OCI-LY3 (cell line): ENCODE results near the gene MTHFD1.

Experiments
- H2AFZ ChIP-seq: fragments of 200-600, 300-600 bp; shearing (Covaris generic); 2 replicates; pipeline ENCODE4 v1.6.0; 2014; ENCODE audit warnings: antibody characterized with exemption, low read depth, low read length
- H3K27ac ChIP-seq: fragments of 200-600, 300-600 bp; sonication (generic); 2 replicates; pipeline ENCODE4 v1.5.1; 2014; ENCODE audit warnings: mild to moderate bottlenecking, low read length, moderate library complexity, mixed read lengths
- H3K27me3 ChIP-seq: fragments of 200-600, 300-600 bp; sonication (generic); 2 replicates; pipeline ENCODE4 v1.6.1; 2014; ENCODE audit warnings: low read depth, low read length, mixed read lengths
- H3K36me3 ChIP-seq: fragments of 200-600, 300-600 bp; sonication (generic); replicated peaks from 2 replicates; pipeline ENCODE3; 2014; ENCODE audit warnings: low read depth, low read length, mixed read lengths
- H3K4me1 ChIP-seq: fragments of 300-600, 200-600 bp; sonication (generic); 2 replicates; pipeline ENCODE4 v1.6.1; 2014; ENCODE audit warnings: low read length, mixed read lengths
- H3K4me2 ChIP-seq: fragments of 200-600, 300-600 bp; sonication (generic); 2 replicates; pipeline ENCODE4 v1.6.1; 2014; ENCODE audit warnings: low read length, mixed read lengths
- H3K4me3 ChIP-seq: fragments of 300-600, 200-600 bp; sonication (generic); 2 replicates; pipeline ENCODE4 v1.5.1; 2014; ENCODE audit warnings: antibody characterized with exemption, mild to moderate bottlenecking, low read length, moderate library complexity
- H3K79me2 ChIP-seq: fragments of 300-600, 200-600 bp; shearing (Covaris generic); 2 replicates; pipeline ENCODE4 v1.6.1; 2014; ENCODE audit warnings: mild to moderate bottlenecking, low read length, mixed read lengths
- H3K9ac ChIP-seq: fragments of 300-600, 200-600 bp; shearing (Covaris generic); 2 replicates; pipeline ENCODE4 v1.6.0; 2014; ENCODE audit warnings: mild to moderate bottlenecking, low read length, moderate library complexity
- H3K9me3 ChIP-seq: fragments of 200-600, 300-600 bp; shearing (Covaris generic); 2 replicates; pipeline ENCODE4 v1.6.1; 2014; ENCODE audit warnings: low read length, mixed read lengths; ENCODE audit not compliant: insufficient read depth
- H4K20me1 ChIP-seq: fragments of 200-600, 300-600 bp; sonication (generic); 2 replicates; pipeline ENCODE4 v1.6.1; 2016; ENCODE audit warnings: low read length, mixed read lengths; ENCODE audit not compliant: insufficient read depth
- CTCF ChIP-seq: fragments of 200-600, 300-600 bp; sonication (generic); IDR thresholded peaks from 2 replicates; pipeline ENCODE4 v1.5.1; 2014; ENCODE audit warnings: antibody characterized with exemption, low read length, low read depth
- EZH2phosphoT487 ChIP-seq: fragments of 200-600 bp; shearing (Covaris generic); IDR thresholded peaks from 2 replicates; pipeline ENCODE4 v1.6.1; 2018; ENCODE audit warnings: antibody characterized with exemption, mixed run types, low read depth

MTHFD1 gene

GRCh38 chr14:64463195-64463594 is 75.0 kb downstream of the MTHFD1 start:
- Histone ChIP-seq H3K36me3 (peaks cover 37% of the 10 kb centered on the region), H3K27ac (peak overlapping the region; percentile 15), H3K79me2 (no peaks in the 10 kb centered on the region), H3K4me2 (peak overlapping the region; percentile 39), H3K9ac (no peak overlapping the region), H3K4me3 (no peak overlapping the region), H2AFZ (no peak overlapping the region), H4K20me1 (peaks cover 10% of the 10 kb centered on the region), H3K9me3 (no peaks in the 10 kb centered on the region), H3K4me1 (peaks cover 60% of the 10 kb centered on the region), H3K27me3 (no peaks in the 10 kb centered on the region)
- TF ChIP-seq CTCF: no peak
- TF ChIP-seq EZH2phosphoT487: no peak

GRCh38 chr14:64463873-64464272 is 75.7 kb downstream of the MTHFD1 start:
- peaks cover 55% of the 10 kb centered on the region for H3K4me1 ChIP-seq
- H3K9me3 ChIP-seq: no peaks in the 10 kb centered on the region
- no peaks in the 10 kb centered on the region for H3K27me3 ChIP-seq
- H3K79me2 ChIP-seq: no peaks in the 10 kb centered on the region
- TF ChIP-seq CTCF: no peak
- TF ChIP-seq EZH2phosphoT487: no peak
- peak overlapping the region; percentile 94; the same call in 1 of the 2 replicates for H3K4me2 ChIP-seq
- no peak overlapping the region for H3K27ac ChIP-seq
- no peak overlapping the region for H3K9ac ChIP-seq
- H4K20me1 ChIP-seq: peaks cover 10% of the 10 kb centered on the region
- no peak overlapping the region for H3K4me3 ChIP-seq
- no peak overlapping the region for H2AFZ ChIP-seq
- peaks cover 30% of the 10 kb centered on the region for H3K36me3 ChIP-seq

- Histone ChIP-seq H3K9me3 (no peaks in the 10 kb centered on the region), H2AFZ (no peak overlapping the region), H3K27me3 (no peaks in the 10 kb centered on the region), H3K4me3 (peak overlapping the region; percentile 79), H3K36me3 (peaks cover 23% of the 10 kb centered on the region), H3K4me2 (peak overlapping the region; percentile 94), H3K9ac (peak overlapping the region; percentile 61), H3K79me2 (no peaks in the 10 kb centered on the region), H3K4me1 (peaks cover 48% of the 10 kb centered on the region), H3K27ac (no peak overlapping the region), H4K20me1 (peaks cover 13% of the 10 kb centered on the region)
- no peak for TF ChIP-seq CTCF
- TF ChIP-seq EZH2phosphoT487: no peak
Observed at GRCh38 chr14:64464651-64465050, 76.5 kb downstream of the MTHFD1 start.

- no peaks in the 10 kb centered on the region for H3K9me3 ChIP-seq
- no peaks in the 10 kb centered on the region for H3K79me2 ChIP-seq
- H3K27ac ChIP-seq: no peak within 1 kb of the TSS
- H3K9ac ChIP-seq: peak within 1 kb of the TSS; percentile 61
- peaks cover 20% of the 10 kb centered on the region for H3K36me3 ChIP-seq
- TF ChIP-seq EZH2phosphoT487 (no peak), CTCF (no peak)
- H3K27me3 ChIP-seq: no peaks in the 10 kb centered on the region
- H4K20me1 ChIP-seq: peaks cover 14% of the 10 kb centered on the region
- H3K4me1 ChIP-seq: peaks cover 43% of the 10 kb centered on the region
- H3K4me3 ChIP-seq: peak within 1 kb of the TSS; percentile 79
- peak within 1 kb of the TSS; percentile 94 for H3K4me2 ChIP-seq
- no peak within 1 kb of the TSS for H2AFZ ChIP-seq
Observed at GRCh38 chr14:64465191-64465822, 77.2 kb downstream of the MTHFD1 start, which contains the start of gene AKAP5. Gene AKAP5, plus strand, starts transcription at chr14:64465499. Its CDS starts 2,896 bp downstream, at chr14:64468395.
